ENCODE results near the gene UVRAG. TPM values are rescaled to one million over a fixed set of nuclear protein-coding genes. Genes with fewer than 3 reads are reported as not detected.

Gene UVRAG
- total RNA-seq, 1 donor from 2014 or later, result 20.2 TPM

DNA sequence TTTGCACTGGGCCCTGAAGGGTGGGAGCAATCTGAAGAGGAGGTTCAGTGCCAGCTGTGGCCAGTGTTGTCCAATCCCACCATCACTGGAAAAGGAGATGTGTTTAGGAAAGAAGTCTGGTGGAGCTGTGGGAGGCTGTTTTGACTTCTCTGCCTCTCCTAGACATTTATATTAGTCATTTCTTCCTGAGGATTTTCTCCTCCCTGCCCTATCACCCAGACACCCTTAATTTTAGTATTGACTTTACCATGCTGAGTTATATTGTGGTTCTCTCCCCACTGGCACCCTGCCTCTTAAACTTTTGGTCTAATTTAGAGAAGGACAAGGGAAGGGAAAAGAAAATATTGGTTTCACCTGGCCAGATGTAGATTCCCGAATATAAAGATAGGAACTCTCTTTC, 232.2 kb downstream of the UVRAG start:
- H3K27me3 Mint-ChIP-seq (ENCODE audit: unreplicated experiment), result no peaks in the 10 kb centered on the region
- no peaks in the 10 kb centered on the region for H3K9me3 Mint-ChIP-seq (ENCODE audit: unreplicated experiment)
- DNase-seq (ENCODE audit: extremely low spot score, unreplicated experiment), result no peak
- peaks cover 55% of the 10 kb centered on the region for H3K4me1 Mint-ChIP-seq (ENCODE audit: unreplicated experiment)
- peak overlapping the region; percentile 84 for H3K27ac Mint-ChIP-seq (ENCODE audit: unreplicated experiment)
- H3K36me3 Mint-ChIP-seq (ENCODE audit: unreplicated experiment), result peaks cover 1% of the 10 kb centered on the region
- TF ChIP-seq, protein P1, sequence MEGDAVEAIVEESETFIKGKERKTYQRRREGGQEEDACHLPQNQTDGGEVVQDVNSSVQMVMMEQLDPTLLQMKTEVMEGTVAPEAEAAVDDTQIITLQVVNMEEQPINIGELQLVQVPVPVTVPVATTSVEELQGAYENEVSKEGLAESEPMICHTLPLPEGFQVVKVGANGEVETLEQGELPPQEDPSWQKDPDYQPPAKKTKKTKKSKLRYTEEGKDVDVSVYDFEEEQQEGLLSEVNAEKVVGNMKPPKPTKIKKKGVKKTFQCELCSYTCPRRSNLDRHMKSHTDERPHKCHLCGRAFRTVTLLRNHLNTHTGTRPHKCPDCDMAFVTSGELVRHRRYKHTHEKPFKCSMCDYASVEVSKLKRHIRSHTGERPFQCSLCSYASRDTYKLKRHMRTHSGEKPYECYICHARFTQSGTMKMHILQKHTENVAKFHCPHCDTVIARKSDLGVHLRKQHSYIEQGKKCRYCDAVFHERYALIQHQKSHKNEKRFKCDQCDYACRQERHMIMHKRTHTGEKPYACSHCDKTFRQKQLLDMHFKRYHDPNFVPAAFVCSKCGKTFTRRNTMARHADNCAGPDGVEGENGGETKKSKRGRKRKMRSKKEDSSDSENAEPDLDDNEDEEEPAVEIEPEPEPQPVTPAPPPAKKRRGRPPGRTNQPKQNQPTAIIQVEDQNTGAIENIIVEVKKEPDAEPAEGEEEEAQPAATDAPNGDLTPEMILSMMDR (IDR thresholded peaks at IDR 0.05), result no peak
- H3K4me3 Mint-ChIP-seq (ENCODE audit: unreplicated experiment), result no peak overlapping the region

DNA sequence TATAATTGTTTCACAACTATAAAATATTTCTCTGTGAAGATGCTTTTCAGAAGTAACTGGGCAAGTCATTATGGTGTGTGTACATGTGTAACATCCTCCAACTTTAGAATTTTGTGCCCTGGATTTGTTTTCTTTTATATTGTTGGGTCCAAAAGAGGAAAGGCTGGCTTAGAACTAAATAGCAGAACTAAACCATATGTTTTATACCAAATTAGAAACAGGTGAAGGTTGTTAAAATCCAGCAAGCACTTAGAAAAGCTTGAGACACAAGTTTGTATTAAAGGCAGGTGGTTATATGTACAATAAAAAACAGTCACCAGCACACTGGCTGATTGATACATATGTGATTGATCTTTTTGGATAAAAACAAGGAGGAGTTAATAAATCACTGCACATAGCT, 232.8 kb downstream of the UVRAG start:
- H3K4me1 Mint-ChIP-seq (ENCODE audit: unreplicated experiment), result peaks cover 55% of the 10 kb centered on the region
- H3K9me3 Mint-ChIP-seq (ENCODE audit: unreplicated experiment), result no peaks in the 10 kb centered on the region

DNA sequence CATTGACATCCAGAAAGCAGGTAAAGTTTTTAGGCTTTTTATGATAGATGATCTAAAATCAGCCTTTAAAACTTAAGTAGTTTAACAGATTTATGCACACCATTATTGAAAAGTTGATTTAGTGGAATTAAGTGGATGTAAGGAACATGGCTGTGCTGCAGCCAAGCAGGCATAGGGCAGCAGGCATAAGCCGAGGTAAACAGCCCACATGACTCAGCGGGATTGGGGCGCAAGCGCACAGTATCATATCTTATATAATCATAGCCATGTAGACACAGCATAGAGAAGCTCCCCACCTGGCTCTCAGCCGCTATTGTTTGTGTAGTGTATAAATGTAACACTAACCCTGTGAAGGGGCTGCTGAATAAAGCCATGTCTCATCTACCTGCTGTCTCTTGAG, 233.8 kb downstream of the UVRAG start:
- H3K27ac Mint-ChIP-seq (ENCODE audit: unreplicated experiment), result no peak overlapping the region
- peaks cover 9% of the 10 kb centered on the region for H3K36me3 Mint-ChIP-seq (ENCODE audit: unreplicated experiment)
- H3K27me3 Mint-ChIP-seq (ENCODE audit: unreplicated experiment), result no peaks in the 10 kb centered on the region
- no peak overlapping the region for H3K4me3 Mint-ChIP-seq (ENCODE audit: unreplicated experiment)
- H3K4me1 Mint-ChIP-seq (ENCODE audit: unreplicated experiment), result peaks cover 55% of the 10 kb centered on the region
- H3K9me3 Mint-ChIP-seq (ENCODE audit: unreplicated experiment), result no peaks in the 10 kb centered on the region
- DNase-seq (ENCODE audit: extremely low spot score, unreplicated experiment), result no peak
- TF ChIP-seq, protein P1 (IDR thresholded peaks at IDR 0.05), result no peak

More for the DNA sequence above, 232.8 kb downstream of the UVRAG start:
- Mint-ChIP-seq H3K36me3 (ENCODE audit: unreplicated experiment) (peaks cover 6% of the 10 kb centered on the region), H3K27ac (ENCODE audit: unreplicated experiment) (peak overlapping the region; percentile 84), H3K4me3 (ENCODE audit: unreplicated experiment) (no peak overlapping the region), H3K27me3 (ENCODE audit: unreplicated experiment) (no peaks in the 10 kb centered on the region)
- no peak for DNase-seq (ENCODE audit: extremely low spot score, unreplicated experiment)
- TF ChIP-seq, protein P1 (IDR thresholded peaks at IDR 0.05), result no peak

DNA sequence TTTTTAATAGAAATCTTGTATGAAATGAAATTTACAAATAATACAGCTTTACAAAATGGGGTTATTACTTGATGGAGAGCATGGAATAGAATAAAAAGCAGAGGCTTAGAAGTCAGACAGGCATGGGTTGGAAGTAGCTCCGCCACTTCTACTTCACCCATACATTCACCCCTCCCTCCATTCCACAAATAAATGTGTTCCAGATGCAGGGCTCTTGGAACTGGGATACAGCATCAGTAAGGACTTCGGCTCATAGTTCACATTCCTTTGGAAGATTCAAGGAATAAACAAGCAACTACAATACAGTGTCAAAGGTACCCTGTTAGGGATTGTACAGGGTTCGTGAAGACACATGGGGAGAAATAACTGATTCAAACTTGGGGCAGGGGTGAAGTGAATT, 234.5 kb downstream of the UVRAG start:
- Mint-ChIP-seq H3K4me3 (ENCODE audit: unreplicated experiment) (no peak overlapping the region), H3K9me3 (ENCODE audit: unreplicated experiment) (peaks cover 5% of the 10 kb centered on the region), H3K27me3 (ENCODE audit: unreplicated experiment) (no peaks in the 10 kb centered on the region), H3K27ac (ENCODE audit: unreplicated experiment) (peak overlapping the region; percentile 55), H3K36me3 (ENCODE audit: unreplicated experiment) (peaks cover 14% of the 10 kb centered on the region), H3K4me1 (ENCODE audit: unreplicated experiment) (peaks cover 51% of the 10 kb centered on the region)
- DNase-seq (ENCODE audit: extremely low spot score, unreplicated experiment), result no peak
- TF ChIP-seq, protein P1 (IDR thresholded peaks at IDR 0.05), result no peak

DNA sequence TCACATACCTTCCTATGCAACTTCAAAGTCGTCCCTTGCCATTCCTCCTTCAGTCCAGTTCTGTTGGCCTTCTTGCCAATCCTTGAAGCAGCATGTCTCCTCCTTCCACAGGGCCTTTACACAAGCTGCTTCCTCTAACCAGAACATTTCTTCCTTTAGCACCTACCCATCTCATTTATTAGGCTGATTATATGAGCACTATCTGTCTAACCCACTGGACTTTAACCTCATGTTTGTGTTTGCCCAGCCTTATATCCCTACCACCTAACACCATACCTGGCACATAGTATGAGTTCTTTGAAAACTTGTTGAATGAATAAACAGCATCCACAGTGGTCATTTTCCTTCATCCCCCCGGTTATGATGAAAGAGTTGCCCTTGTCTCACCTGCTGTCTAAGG, 236.9 kb downstream of the UVRAG start:
- DNase-seq (ENCODE audit: extremely low spot score, unreplicated experiment), result no peak
- Mint-ChIP-seq H3K27ac (ENCODE audit: unreplicated experiment) (no peak overlapping the region), H3K36me3 (ENCODE audit: unreplicated experiment) (peaks cover 14% of the 10 kb centered on the region), H3K4me1 (ENCODE audit: unreplicated experiment) (peaks cover 32% of the 10 kb centered on the region), H3K27me3 (ENCODE audit: unreplicated experiment) (no peaks in the 10 kb centered on the region), H3K9me3 (ENCODE audit: unreplicated experiment) (peaks cover 5% of the 10 kb centered on the region), H3K4me3 (ENCODE audit: unreplicated experiment) (no peak overlapping the region)
- TF ChIP-seq, protein P1 (IDR thresholded peaks at IDR 0.05), result no peak

Measured in osteocyte (in vitro differentiated cells).